GM21825 (cell line): ENCODE measurements around the gene SPATA33.
"Not testable (repeated sequence)": the region's sequence is repeated elsewhere in the genome, so short reads cannot be mapped to it uniquely, and the experiment has no call there.

ENCODE experiments used
- ATAC-seq: cut with Tn5 transposase; IDR thresholded peaks from one replicate; pipeline ENCODE4 v1.9.1; 2021; ENCODE audit warnings: mild to moderate bottlenecking, moderate library complexity; ENCODE audit not compliant: unreplicated experiment

Gene SPATA33

DNA sequence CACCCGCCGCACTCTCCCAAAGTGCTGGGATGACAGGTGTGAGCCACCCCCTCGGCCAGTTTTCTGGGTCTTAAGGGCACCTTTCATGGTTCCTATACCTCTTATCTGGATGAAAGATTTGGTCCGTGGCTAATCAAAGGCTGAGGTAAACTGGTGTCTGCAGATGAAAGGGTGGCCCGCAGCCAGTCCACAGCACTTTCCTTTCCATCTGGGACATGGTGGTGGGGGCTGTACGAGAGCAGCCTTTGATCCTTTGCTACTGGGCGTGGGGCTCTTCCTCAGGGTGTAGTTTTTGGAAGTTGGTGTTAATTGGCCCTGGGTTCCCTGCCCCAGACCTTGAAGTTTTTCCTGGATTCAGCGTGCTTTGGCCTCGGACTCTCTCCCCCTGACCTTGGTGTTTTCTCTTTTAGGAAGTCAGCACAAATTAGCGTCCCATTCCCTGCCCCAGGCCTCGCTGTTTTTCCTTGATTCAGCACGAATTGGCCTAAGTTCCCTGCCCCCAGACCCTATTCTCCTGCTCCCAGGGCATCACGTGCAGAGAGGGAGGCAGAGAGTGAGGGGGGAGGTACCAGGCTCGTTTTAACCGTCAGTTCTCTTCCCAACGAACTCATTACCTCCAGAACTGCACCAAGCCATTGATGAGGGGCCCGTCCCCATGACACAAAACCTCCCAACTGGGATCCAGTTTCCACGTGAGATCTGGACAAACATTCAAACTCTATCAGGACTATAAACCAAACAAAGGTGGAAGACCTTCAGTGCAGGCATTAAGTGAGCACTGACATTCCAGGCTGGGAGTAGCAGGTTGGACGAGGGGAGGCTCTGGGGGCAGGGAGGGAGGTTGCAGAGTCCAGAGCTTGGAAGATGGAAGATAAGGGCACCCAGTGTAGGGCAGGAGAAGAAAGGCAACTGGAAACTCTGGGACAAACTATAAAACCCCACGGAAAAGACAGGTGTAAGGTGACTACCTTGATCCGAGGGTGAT lies 32.6 kb upstream of the SPATA33 start:
- no peak for ATAC-seq

DNA sequence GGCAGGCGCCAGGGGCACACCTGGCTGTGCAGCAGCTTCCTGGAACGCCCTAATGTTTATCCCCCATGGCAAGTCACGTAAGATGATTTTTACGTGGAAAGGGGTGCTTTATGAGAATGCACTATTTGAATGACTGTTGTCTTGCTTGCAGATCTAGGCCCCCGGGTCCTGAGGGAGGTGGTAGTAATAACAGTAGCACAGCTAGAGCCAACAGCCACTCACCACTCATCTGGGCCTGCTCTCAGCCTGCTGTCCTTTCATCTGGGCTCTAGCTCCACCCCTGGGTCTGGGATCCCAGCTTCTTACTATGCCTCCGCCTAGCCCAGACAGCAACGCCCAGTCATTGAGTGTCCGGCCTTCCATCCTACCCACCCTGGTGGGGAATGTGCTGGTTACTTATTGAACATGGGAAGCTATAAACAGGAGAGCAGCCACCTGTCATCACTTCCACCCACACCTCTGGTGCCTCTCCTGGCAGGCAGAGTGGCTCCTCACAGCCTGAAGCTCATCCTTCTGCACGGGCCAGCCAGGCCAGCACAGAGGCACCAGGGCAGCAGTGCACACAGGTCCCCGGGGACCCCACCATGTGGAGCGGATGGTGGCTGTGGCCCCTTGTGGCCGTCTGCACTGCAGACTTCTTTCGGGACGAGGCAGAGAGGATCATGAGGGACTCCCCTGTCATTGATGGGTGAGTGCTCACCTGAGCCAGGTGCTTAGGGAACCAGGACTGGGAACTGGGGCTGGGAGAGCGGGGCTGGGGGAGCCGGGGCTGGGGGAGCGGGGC lies 27.6 kb upstream of the SPATA33 start:
- no peak for ATAC-seq

DNA sequence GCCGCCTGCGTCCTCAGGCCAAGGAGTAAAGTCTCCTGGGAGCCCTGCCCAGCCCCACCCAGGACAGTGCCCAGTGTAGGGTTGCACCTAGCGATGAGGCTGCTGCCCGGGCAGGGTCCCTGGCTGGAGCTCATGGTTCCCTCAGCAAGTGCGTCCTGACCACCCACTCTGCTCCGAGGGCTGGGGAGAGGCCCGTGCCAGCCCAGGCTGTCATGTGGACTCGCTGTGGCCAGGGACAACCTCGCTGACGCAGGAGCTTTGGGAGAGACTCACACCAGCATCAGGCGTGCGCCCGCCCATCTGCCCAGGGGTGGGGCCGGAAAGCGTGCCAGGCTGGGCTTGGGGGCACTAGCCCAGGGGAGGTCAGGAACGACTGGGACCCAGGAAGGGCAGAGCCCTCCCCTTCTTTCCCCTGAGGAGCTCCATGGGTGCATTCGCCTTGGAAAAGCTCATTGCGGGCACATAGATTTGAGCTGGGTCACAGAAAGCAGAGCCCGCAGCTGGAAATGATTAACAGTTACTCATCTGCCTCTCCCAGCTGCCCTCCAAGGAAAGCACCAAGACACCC lies 24.5 kb upstream of the SPATA33 start:
- no peak for ATAC-seq

DNA sequence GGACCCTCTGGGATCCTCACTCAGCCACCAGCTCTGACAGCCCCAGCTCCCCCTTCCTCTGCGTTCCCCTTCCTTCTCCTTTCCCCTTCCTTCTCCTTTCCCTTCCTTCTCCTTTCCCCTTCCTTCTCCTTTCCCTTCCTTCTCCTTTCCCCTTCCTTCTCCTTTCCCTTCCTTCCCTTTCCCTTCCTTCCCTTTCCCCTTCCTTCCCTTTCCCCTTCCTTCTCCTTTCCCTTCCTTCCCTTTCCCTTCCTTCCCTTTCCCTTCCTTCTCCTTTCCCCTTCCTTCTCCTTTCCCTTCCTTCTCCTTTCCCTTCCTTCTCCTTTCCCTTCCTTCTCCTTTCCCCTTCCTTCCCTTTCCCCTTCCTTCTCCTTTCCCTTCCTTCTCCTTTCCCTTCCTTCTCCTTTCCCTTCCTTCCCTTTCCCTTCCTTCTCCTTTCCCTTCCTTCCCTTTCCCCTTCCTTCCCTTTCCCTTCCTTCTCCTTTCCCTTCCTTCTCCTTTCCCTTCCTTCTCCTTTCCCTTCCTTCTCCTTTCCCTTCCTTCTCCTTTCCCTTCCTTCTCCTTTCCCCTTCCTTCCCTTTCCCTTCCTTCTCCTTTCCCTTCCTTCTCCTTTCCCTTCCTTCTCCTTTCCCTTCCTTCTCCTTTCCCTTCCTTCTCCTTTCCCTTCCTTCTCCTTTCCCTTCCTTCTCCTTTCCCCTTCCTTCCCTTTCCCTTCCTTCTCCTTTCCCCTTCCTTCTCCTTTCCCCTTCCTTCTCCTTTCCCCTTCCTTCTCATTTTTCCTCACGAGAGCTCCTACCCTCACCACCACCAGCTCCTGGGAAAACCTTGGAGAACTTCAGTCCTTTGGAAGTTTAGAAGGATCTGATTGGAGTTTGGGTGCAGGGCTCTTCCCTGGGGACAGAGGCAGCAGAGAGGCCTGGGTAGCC lies 22.9 kb upstream of the SPATA33 start:
- not testable (repeated sequence) for ATAC-seq

DNA sequence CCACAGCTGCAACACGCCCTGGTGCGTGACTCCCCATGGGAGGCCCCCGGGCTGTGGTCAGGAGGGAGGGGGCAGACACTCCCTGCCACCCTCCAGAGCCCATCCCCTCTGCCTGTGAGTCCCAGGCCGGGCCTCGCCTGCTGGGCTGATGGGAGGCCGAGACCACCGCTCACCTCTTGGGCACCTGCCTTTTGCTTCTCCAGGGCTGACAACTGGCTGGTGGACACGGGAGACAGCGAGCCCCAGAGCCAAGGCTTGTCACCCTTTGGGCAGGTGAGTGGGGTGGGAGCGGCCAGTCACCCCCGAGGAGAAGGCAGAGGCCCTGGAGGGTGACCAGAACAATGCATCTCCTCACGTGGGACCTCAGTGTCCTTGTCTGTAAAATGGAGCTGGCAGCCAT lies 21.0 kb upstream of the SPATA33 start:
- ATAC-seq, result no peak

DNA sequence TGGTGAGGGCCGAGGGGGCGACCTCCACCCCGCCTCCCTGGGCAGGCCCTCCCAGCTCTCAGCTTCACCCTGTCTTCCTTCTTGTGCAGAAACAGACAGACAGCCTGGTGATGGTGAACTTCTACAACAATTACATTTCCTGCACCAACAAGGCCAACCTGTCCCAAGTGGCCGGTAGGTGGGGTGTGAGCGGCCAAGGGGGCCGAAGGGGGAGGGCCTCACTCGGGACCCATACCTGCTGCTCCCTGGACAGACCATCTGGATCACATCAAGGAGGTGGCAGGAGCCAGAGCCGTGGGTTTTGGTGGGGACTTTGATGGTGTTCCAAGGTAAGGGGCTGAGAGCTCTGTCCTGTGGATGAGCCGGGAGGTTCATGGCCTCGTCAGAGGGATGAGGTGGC lies 20.3 kb upstream of the SPATA33 start:
- no peak for ATAC-seq

DNA sequence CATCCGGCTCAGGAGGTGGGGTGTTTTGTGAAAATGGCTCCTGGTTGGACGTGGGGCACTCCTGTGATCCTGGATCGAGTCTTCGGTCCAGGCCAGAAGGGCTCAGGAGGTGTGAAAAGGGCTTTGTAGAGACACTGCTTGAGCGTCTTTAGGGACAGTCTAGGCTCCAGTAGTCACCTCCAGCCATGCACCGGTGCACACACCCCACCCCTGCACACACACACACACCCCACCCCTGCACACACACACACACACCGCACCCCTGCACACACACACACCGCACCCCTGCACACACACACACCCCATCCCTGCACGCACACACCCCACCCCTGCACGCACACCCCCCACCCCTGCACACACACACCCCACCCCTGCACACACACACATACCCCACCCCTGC lies 19.2 kb upstream of the SPATA33 start:
- no peak for ATAC-seq

DNA sequence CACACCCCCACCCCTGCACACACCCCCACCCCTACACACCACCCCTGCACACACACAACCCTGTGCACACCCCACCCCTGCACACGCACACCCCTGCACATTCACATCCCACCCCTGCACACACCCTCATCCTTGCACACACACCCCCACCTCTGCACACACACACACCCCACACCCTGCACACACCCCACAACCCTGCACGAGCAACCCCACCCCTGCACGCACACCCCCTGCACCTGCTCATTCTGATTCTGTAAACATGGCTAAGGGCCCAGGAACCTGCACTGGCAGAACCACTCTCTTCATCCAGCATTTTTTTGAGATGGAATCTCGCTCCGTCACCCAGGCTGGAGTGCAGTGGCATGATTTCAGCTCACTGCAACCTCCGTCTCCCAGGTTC lies 18.3 kb upstream of the SPATA33 start:
- no peak for ATAC-seq

DNA sequence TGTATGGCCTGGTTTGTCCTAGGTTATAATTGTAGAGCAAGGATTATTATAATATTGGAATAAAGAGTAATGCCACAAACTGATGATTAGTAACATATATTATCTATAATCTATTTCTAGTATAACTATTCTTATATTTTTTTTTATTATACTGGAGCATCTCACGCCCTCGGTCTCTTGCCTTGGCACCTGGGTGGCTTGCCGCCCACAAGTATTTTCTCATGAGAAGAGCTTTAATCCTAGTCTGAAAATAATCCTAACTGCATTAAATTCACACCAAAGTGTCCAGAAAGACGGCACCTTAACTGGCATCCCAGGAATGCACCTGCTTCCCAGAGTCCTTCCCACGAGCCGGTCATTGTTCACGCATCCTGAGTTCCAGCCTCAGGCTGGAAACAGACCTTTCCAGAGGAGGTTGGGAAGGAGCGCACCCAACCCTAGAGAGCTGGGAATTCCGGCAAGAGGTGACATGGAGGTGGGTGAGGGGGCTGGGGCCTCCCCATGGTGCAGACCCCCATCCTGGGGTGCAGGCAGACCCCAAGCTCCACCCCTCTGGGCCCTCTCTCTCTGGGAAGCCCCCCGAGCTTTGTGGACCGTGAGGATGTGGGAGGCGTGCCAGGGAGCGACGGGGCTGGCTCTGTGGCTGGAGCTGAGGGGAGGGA lies 16.0 kb upstream of the SPATA33 start:
- no peak for ATAC-seq

DNA sequence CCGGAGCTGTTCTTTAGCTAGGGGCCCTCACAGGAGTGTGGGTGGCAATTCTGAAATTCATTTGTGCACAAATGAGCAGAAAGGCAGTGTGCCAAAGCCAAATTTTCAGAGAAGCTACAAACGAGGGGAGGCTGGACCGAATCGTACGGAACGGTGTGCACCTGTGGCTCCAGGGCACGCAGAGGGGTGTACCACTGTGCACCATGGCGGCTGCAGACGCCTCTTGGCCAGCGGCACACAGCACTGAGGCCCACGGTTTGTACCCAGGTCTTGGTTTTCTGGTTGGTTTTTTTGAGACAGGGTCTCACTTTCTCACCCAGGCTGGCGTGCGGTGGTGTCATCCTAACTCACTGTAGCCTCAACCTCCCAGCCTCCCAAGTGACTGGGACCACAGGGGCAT lies 15.1 kb upstream of the SPATA33 start:
- no peak for ATAC-seq

DNA sequence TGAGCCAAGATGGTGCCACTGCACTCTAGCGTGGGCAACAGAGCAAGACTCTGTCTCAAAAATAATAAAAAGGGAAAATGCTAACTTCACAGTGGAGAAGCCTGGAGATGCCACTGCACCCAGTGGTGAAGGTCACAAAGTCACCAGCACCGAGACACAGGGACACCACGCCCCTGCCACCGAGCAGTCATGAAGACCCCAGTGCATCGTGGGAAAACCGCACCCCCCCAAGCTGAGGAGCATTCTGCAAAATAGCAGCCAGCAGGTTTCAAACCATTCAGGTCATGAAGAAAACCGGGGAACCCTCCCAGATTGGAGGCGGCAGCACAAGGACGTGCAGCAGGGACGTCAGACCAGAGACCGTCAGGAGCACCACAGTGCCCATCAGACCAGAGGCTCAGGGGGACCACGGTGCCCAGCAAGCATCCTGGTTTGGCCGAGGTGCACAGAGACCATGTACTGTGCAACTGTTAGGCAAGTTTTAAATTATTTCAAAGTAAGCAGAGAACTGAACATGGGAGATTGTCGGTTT lies 13.8 kb upstream of the SPATA33 start:
- ATAC-seq, result no peak

DNA sequence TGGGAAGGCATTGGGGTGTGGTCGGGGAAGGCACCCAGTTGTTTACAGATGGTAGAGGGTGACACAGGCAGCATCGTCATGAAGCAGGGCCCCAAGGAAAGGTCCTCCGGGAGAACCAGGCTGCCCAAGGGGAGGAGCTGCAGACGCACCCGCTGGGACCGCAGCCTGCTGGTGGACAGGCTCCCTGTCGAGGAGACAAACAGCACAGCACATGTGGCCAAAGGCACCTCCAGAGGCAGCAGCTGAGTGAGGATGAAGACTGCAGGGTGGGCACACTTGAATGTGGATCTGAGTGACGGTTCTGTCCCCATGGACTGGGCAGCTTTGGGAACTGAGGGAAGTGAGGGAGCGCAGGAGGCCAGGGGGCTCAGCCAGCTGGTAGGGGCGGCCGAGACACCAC lies 12.5 kb upstream of the SPATA33 start:
- no peak for ATAC-seq

DNA sequence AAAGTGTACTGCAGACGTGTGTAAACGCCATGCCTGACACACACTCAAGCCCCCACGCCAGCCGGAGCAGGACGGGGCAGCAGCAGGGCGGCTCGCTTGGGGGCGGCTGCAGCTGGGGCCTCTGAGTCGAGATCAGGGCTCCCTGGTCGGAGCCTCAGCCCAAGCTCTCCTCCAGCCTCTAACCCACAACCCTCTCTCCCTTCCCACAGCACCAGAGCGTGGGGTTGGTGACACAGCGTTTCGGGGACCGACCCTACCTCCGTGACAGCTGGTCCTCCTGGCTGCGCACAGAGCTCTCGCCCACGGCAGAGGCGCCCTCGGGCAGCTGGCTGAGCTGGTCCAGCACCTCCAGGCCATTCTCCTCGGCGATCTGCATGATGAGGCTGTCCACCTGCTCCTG lies 11.4 kb upstream of the SPATA33 start:
- ATAC-seq, result no peak

DNA sequence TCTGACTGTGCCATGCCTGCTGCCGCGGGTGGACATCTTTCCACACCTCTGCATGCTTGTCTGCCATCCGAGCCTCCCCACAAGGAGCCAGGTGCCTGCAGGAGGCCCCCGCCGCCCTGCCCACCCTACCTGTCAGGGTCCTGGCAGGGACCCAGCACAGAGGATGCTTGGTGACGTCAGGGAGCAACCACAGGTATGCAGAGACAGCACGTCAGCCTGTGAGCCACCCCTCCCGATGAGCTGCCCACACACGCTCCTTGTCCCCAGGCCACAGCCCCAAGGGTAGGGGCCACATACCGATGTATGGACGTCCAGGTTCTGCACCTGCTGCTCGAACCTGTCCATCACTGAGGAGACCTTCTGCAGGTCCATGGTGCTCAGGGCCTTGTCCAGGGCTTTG lies 10.7 kb upstream of the SPATA33 start:
- no peak for ATAC-seq

DNA sequence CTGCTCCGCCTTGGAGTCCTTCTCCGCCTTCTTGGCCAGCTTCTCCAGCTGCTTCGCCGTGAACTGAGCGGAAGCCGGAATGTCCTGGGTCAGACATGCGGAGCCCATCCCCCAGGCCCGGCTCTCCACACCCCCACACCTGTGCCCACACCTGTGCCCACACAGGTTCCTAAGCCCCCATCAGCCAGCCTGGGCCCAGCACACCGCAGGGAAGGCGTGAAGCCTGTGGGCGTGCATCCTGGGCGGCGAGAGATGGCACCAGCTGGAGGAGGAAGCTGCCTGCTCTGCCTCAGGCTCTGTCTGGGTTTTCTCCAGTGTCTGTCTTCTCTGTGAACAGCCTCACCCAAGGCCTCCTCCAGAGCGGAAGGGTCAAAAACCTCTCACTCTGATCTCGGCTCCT lies 6.1 kb upstream of the SPATA33 start:
- ATAC-seq, result no peak

DNA sequence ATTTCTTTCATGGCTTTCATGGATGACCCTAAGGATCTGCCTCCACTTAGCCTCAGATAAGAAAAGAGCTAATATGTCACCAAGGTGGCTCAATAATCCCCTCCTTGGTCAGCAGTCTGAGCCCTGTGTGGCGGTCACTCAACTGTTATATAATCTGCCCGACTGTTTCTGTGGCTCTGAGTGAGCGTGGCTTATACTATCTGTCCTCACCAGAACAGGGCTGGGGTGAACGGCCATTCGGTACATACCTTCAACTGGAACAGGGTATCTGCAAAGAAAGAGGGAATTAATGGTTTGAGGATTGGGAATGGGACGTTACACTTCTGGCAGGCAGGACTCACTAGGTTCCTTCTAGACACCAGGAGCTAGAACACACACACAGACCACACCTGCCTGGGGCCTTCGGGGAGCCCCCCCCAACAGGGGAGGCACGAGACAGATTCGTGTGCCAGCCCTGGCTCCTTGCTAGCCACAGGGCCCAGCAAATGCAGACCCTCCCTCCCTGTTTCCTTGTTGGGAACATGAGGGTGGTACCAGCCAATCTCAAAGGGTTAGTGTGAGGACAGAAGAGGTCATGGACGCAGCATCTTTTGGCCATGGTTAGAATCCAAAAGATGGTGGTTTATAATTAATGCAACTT lies 3.9 kb upstream of the SPATA33 start:
- no peak for ATAC-seq

DNA sequence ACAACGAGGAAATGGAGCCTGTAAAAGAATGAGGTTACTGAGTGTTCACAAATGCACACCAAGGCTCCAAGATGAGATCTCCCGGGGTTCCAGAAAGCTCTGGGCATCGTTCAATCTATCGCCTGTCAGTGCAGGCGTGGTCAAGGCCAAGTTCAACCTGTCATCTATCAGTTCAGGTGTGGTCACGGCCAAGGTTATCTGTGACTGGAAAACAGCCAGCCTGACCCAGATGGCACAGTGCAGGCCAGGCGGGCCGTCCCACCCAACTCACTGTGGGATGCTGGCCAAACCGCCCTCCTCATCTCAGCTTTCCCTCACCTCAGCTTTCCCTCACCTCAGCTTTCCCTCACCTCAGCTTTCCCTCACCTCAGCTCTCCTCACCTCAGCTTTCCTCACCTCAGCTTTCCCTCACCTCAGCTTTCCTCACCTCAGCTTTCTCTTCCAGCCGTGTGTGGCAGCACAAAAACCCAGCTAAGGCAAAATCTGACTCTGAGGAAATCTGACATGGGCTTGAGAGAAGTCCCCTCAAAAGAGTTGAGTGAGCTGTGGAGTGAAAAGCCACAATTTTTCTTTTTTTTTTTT lies 2.5 kb upstream of the SPATA33 start:
- ATAC-seq, result no peak

DNA sequence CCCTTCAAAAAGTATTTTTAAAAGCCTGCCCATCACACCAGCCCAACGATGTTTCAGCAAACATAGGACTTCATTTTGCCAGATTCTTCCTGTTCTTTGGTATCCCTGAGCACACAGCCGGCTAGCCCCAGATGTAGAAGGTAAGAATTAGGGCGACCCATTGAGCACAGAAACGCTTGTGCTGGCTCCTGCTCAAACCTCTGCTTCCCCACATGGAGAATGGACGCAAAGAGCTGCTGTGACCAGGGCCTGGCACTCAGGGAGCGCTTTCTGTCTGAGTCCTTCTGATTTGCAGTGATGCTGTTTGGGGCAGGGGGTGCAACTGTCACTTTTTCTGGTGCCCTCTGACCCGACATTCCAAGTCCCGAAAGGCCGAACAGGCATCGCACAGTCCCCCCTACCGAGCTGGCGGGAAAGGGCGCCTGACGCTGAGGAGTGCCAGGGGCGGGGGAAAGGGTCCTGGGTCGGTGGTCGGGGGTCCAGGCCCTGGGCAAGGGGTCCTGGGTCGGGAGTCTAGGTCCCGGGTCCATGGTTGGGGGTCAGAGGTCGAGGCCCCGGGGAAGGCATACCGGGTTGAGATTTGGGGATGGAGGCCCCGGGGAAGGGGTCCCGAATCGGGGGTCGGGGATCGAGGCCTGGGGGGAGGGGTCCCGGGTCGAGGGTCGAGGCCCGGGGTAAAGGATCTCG lies 1.1 kb upstream of the SPATA33 start:
- ATAC-seq, result no peak
